Measurements from ENCODE around the gene PAK6. TPM values are rescaled to one million over a fixed set of nuclear protein-coding genes. Genes with fewer than 3 reads are reported as not detected.

The PAK6 gene
- total and polyA plus RNA-seq, 2 experiments from 2014 or later = 2.4 to 20.0 TPM

- no peak for TF ChIP-seq ZNF462 (CRISPR knock-in tag; IDR thresholded peaks at IDR 0.05)
- no peak for TF ChIP-seq REST (IDR thresholded peaks at IDR 0.05; ENCODE audit: unreplicated experiment)
Observed at GRCh38 chr15:40263024-40263754, 24.3 kb downstream of the PAK6 start (continued).

Data from GM23338 (cell line).